CD4-positive, alpha-beta memory T cell (primary cell): ENCODE measurements around the gene POU2AF1. TPM values are rescaled to one million over a fixed set of nuclear protein-coding genes. Genes with fewer than 3 reads are reported as not detected.

ENCODE experiments used
- CTCF ChIA-PET: fragments of 350-600 bp; sonication (Branson Sonifier 250); formaldehyde crosslinking; loops from one replicate; lab custom pipeline; 2021; ENCODE audit warnings: inconsistent platforms; ENCODE audit not compliant: partially characterized antibody; lab: Charles Lee
- POLR2A ChIA-PET: fragments of 350-600 bp; sonication (Branson Sonifier 250); formaldehyde crosslinking; loops from one replicate; lab custom pipeline; 2021; ENCODE audit not compliant: partially characterized antibody; lab: Charles Lee
- DNase-seq, 5 donors: peaks; one replicate each; pipeline versions ENCODE4 v3.0.0 to v3.0.0-alpha.2; 2020 to 2022; ENCODE audit warnings: mixed read lengths in 1 of 5
- H3K27ac ChIP-seq: one replicate; pipeline ENCODE4 v1.7.0; 2013; ENCODE audit warnings: low read depth, low read length
- H3K27me3 ChIP-seq: 2 replicates; pipeline ENCODE4 v1.7.0; 2013; ENCODE audit warnings: mild to moderate bottlenecking, low read length, moderate library complexity; ENCODE audit not compliant: insufficient read depth
- H3K36me3 ChIP-seq: 2 replicates; pipeline ENCODE4 v1.7.0; 2013; ENCODE audit warnings: mild to moderate bottlenecking, low read length, moderate library complexity; ENCODE audit not compliant: insufficient read depth
- H3K4me1 ChIP-seq: 2 replicates; pipeline ENCODE4 v1.7.0; 2013; ENCODE audit warnings: mild to moderate bottlenecking, low read length, moderate library complexity; ENCODE audit not compliant: insufficient read depth
- H3K4me3 ChIP-seq, 2 donors: one replicate each; pipeline ENCODE4 v1.7.0; 2013; ENCODE audit warnings: low read length in 2 of 2, mild to moderate bottlenecking in 1 of 2
- H3K9me3 ChIP-seq, 2 donors: one replicate each; pipeline ENCODE4 v1.7.0; 2013; ENCODE audit warnings: low read length in 2 of 2, control low read depth in 1 of 2; ENCODE audit not compliant: control insufficient read depth in 1 of 2
- H3K27ac Mint-ChIP-seq, 7 donors: one replicate each; pipeline ENCODE4 v1.8.0; 2020 to 2021; ENCODE audit warnings: mixed read lengths in 7 of 7, mild to moderate bottlenecking in 6 of 7, inconsistent platforms in 3 of 7, moderate library complexity in 3 of 7
- H3K27me3 Mint-ChIP-seq, 2 donors: one replicate each; pipeline ENCODE4 v1.8.0; 2020 to 2021; ENCODE audit warnings: mixed read lengths in 2 of 2
- H3K36me3 Mint-ChIP-seq, 2 donors: one replicate each; pipeline ENCODE4 v1.8.0; 2020 to 2021; ENCODE audit warnings: mixed read lengths in 2 of 2, inconsistent platforms in 1 of 2, mild to moderate bottlenecking in 1 of 2
- H3K4me1 Mint-ChIP-seq, 4 donors: one replicate each; pipeline ENCODE4 v1.8.0; 2020 to 2021; ENCODE audit warnings: mixed read lengths in 4 of 4, mild to moderate bottlenecking in 1 of 4
- H3K4me3 Mint-ChIP-seq, 8 donors: one replicate each; pipeline ENCODE4 v1.8.0; 2020 to 2021; ENCODE audit warnings: mixed read lengths in 8 of 8, mild to moderate bottlenecking in 7 of 8, moderate library complexity in 6 of 8, inconsistent platforms in 3 of 8
- H3K9me3 Mint-ChIP-seq, 8 donors: one replicate each; pipeline ENCODE4 v1.8.0; 2020 to 2021; ENCODE audit warnings: mixed read lengths in 8 of 8, mild to moderate bottlenecking in 5 of 8, inconsistent platforms in 3 of 8, moderate library complexity in 1 of 8
- intact Hi-C: fragments of 100-400 bp; cut with micrococcal nuclease; formaldehyde crosslinking; loops from one replicate; pipeline ENCODE4 v1.15.1; 2023
- polyA plus RNA-seq, 2 donors: library from polyadenylated mRNA; unstranded; fragments of 300-500 nt; fragmentation: Illumina TruSeq; gene quantifications; one replicate each; pipeline ENCODE4 v1.2.3, GENCODE V29; 2021
- total RNA-seq, 2 experiments: library from RNA; stranded (reverse); gene quantifications; one replicate each; pipeline ENCODE4 v1.2.3, GENCODE V29; 2021

The POU2AF1 gene
- total and polyA plus RNA-seq, 4 experiments from 2014 or later: 0.37 to 2.0 (median 0.56) TPM

- H3K27ac ChIP-seq: no peak overlapping the region
- CTCF ChIA-PET: interaction anchor here (1.5 kb wide), 1 partner anchor 90 kb away, joined by 3 read pairs; no protein-coding TSS in a partner anchor
- intact Hi-C loops: no loop called here
- no peak overlapping the region for H3K4me3 ChIP-seq
- Mint-ChIP-seq H3K9me3 (peaks cover 0 to 12% (median 5%) of the 10 kb centered on the region in 8 donors), H3K27ac (no peak overlapping the region), H3K36me3 (peaks cover 2 to 4% of the 10 kb centered on the region in 2 donors), H3K27me3 (peaks cover 4 to 7% of the 10 kb centered on the region in 2 donors), H3K4me1 (no peaks in the 10 kb centered on the region), H3K4me3 (no peak overlapping the region)
- no peaks in the 10 kb centered on the region for H3K4me1 ChIP-seq
- POLR2A ChIA-PET: no interaction called here
- no peak for DNase-seq
- H3K27me3 ChIP-seq: no peaks in the 10 kb centered on the region
- no peaks in the 10 kb centered on the region for H3K9me3 ChIP-seq
- H3K36me3 ChIP-seq: no peaks in the 10 kb centered on the region
These were observed 44.3 kb downstream of the POU2AF1 start for GRCh38 chr11:111334532-111335502.

- no peak overlapping the region for H3K27ac Mint-ChIP-seq
- no peaks in the 10 kb centered on the region for H3K4me1 Mint-ChIP-seq
- intact Hi-C loops: no loop called here
- peaks cover 0 to 5% of the 10 kb centered on the region in 2 donors for H3K27me3 Mint-ChIP-seq
- Histone ChIP-seq H3K36me3 (no peaks in the 10 kb centered on the region), H3K4me3 (no peak overlapping the region), H3K4me1 (no peaks in the 10 kb centered on the region), H3K27me3 (no peaks in the 10 kb centered on the region), H3K9me3 (no peaks in the 10 kb centered on the region), H3K27ac (no peak overlapping the region)
- no peaks in the 10 kb centered on the region for H3K36me3 Mint-ChIP-seq
- no peak for DNase-seq
- ChIA-PET CTCF (no interaction called here), POLR2A (no interaction called here)
- H3K4me3 Mint-ChIP-seq: no peak overlapping the region
- no peaks in the 10 kb centered on the region for H3K9me3 Mint-ChIP-seq
These were observed 47.2 kb downstream of the POU2AF1 start for GRCh38 chr11:111331711-111332479.

GRCh38 chr11:111330234-111330893 lies 48.7 kb downstream of the POU2AF1 start:
- Histone ChIP-seq H3K36me3 (no peaks in the 10 kb centered on the region), H3K27me3 (no peaks in the 10 kb centered on the region), H3K4me1 (no peaks in the 10 kb centered on the region), H3K9me3 (no peaks in the 10 kb centered on the region), H3K4me3 (no peak overlapping the region), H3K27ac (no peak overlapping the region)
- no peak overlapping the region for H3K27ac Mint-ChIP-seq
- DNase-seq: no peak
- peaks cover 0 to 8% of the 10 kb centered on the region in 2 donors for H3K27me3 Mint-ChIP-seq
- CTCF ChIA-PET: no interaction called here
- POLR2A ChIA-PET: no interaction called here
- H3K36me3 Mint-ChIP-seq: no peaks in the 10 kb centered on the region
- no peak overlapping the region for H3K4me3 Mint-ChIP-seq
- intact Hi-C loops: no loop called here
- H3K4me1 Mint-ChIP-seq: no peaks in the 10 kb centered on the region
- H3K9me3 Mint-ChIP-seq: no peaks in the 10 kb centered on the region

- Histone ChIP-seq H3K27me3 (no peaks in the 10 kb centered on the region), H3K4me1 (no peaks in the 10 kb centered on the region), H3K27ac (no peak overlapping the region), H3K36me3 (no peaks in the 10 kb centered on the region), H3K9me3 (no peaks in the 10 kb centered on the region), H3K4me3 (no peak overlapping the region)
- Mint-ChIP-seq H3K27ac (no peak overlapping the region), H3K36me3 (no peaks in the 10 kb centered on the region), H3K4me1 (no peaks in the 10 kb centered on the region), H3K9me3 (no peaks in the 10 kb centered on the region), H3K4me3 (no peak overlapping the region), H3K27me3 (peaks cover 0 to 8% of the 10 kb centered on the region in 2 donors)
- ChIA-PET CTCF (no interaction called here), POLR2A (no interaction called here)
- DNase-seq: no peak
- intact Hi-C loops: no loop called here
These were observed 49.5 kb downstream of the POU2AF1 start for GRCh38 chr11:111329306-111330204.

GRCh38 chr11:111327908-111328624 lies 51.0 kb downstream of the POU2AF1 start:
- Mint-ChIP-seq H3K9me3 (no peaks in the 10 kb centered on the region), H3K36me3 (no peaks in the 10 kb centered on the region), H3K27ac (no peak overlapping the region), H3K4me3 (no peak overlapping the region), H3K27me3 (peaks cover 0 to 9% of the 10 kb centered on the region in 2 donors), H3K4me1 (no peaks in the 10 kb centered on the region)
- Histone ChIP-seq H3K36me3 (no peaks in the 10 kb centered on the region), H3K27me3 (no peaks in the 10 kb centered on the region), H3K4me1 (no peaks in the 10 kb centered on the region), H3K27ac (no peak overlapping the region), H3K9me3 (no peaks in the 10 kb centered on the region), H3K4me3 (no peak overlapping the region)
- CTCF ChIA-PET: interaction anchor here (0.6 to 1.2 kb wide), 3 partner anchors 45 to 118 kb away, joined by 3 to 4 read pairs (median 3); no protein-coding TSS in a partner anchor
- POLR2A ChIA-PET: no interaction called here
- no peak for DNase-seq
- intact Hi-C loops: no loop called here

- no peak overlapping the region for H3K4me3 Mint-ChIP-seq
- peaks cover 1 to 9% of the 10 kb centered on the region in 2 donors for H3K27me3 Mint-ChIP-seq
- H3K27ac Mint-ChIP-seq: no peak overlapping the region
- Histone ChIP-seq H3K9me3 (no peaks in the 10 kb centered on the region), H3K4me3 (no peak overlapping the region), H3K27me3 (no peaks in the 10 kb centered on the region), H3K4me1 (no peaks in the 10 kb centered on the region), H3K27ac (no peak overlapping the region), H3K36me3 (no peaks in the 10 kb centered on the region)
- ChIA-PET POLR2A (no interaction called here), CTCF (interaction anchor here (1.0 to 1.2 kb wide), 2 partner anchors 44 to 119 kb away, joined by 3 to 4 read pairs; no protein-coding TSS in a partner anchor)
- no peaks in the 10 kb centered on the region for H3K9me3 Mint-ChIP-seq
- DNase-seq: no peak
- intact Hi-C loops: no loop called here
- H3K36me3 Mint-ChIP-seq: no peaks in the 10 kb centered on the region
- H3K4me1 Mint-ChIP-seq: no peaks in the 10 kb centered on the region
These were observed 52.3 kb downstream of the POU2AF1 start for GRCh38 chr11:111326824-111327223.
